Esophagus muscularis mucosa (tissue), 3 donors: Measurements from ENCODE around the gene XPC.

Source experiments
- POLR2AphosphoS5 ChIP-seq, 2 donors: sonication (generic); formaldehyde crosslinking; IDR thresholded peaks; one replicate each; pipeline ENCODE4 v1.6.1; 2017; ENCODE audit warnings: antibody characterized with exemption in 2 of 2
- TF ChIP-seq, protein P1 (sequence below), 3 experiments: fragments of 200-600 bp in 2 of 3; fragments of 450-650 bp in 1 of 3; sonication (generic) in 2 of 3; IDR thresholded peaks; one replicate each; pipeline ENCODE4 v1.5.1; 2017 to 2019; ENCODE audit warnings: antibody characterized with exemption in 3 of 3, mild to moderate bottlenecking in 2 of 3, moderate library complexity in 1 of 3

- TF ChIP-seq, protein P1, sequence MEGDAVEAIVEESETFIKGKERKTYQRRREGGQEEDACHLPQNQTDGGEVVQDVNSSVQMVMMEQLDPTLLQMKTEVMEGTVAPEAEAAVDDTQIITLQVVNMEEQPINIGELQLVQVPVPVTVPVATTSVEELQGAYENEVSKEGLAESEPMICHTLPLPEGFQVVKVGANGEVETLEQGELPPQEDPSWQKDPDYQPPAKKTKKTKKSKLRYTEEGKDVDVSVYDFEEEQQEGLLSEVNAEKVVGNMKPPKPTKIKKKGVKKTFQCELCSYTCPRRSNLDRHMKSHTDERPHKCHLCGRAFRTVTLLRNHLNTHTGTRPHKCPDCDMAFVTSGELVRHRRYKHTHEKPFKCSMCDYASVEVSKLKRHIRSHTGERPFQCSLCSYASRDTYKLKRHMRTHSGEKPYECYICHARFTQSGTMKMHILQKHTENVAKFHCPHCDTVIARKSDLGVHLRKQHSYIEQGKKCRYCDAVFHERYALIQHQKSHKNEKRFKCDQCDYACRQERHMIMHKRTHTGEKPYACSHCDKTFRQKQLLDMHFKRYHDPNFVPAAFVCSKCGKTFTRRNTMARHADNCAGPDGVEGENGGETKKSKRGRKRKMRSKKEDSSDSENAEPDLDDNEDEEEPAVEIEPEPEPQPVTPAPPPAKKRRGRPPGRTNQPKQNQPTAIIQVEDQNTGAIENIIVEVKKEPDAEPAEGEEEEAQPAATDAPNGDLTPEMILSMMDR (IDR thresholded peaks at IDR 0.05), result no peak
- TF ChIP-seq POLR2AphosphoS5 (IDR thresholded peaks at IDR 0.05), result no peak
These were observed 44.1 kb downstream of the XPC start for GRCh38 chr3:14134291-14134690.
